Measurements from ENCODE around the gene IGLON5.

Gene IGLON5

DNA sequence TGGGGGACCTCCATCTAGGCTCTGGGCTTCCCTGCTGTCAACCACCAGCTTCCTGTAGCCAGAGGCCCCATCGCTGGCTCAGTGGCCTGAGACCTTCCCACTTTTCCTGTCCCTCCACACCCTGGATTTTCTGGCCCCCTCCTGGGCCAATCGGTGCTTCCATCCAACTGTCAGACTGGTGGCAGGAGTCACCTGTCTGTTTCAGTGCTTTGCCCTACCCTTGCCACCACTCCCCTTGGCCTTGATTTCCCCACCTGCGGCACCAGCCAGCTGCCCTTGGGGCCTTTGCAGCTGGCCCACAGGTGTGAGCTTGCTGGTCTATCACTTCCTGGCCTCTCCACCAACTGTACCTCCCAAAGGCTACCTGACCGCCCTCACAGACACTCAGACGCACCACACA is 18.0 kb downstream of the IGLON5 start:
- TF ChIP-seq, protein P1, sequence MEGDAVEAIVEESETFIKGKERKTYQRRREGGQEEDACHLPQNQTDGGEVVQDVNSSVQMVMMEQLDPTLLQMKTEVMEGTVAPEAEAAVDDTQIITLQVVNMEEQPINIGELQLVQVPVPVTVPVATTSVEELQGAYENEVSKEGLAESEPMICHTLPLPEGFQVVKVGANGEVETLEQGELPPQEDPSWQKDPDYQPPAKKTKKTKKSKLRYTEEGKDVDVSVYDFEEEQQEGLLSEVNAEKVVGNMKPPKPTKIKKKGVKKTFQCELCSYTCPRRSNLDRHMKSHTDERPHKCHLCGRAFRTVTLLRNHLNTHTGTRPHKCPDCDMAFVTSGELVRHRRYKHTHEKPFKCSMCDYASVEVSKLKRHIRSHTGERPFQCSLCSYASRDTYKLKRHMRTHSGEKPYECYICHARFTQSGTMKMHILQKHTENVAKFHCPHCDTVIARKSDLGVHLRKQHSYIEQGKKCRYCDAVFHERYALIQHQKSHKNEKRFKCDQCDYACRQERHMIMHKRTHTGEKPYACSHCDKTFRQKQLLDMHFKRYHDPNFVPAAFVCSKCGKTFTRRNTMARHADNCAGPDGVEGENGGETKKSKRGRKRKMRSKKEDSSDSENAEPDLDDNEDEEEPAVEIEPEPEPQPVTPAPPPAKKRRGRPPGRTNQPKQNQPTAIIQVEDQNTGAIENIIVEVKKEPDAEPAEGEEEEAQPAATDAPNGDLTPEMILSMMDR (conservative IDR thresholded peaks at IDR 0.05; ENCODE audit: low read depth, low read length), result no peak
- DNase-seq (ENCODE audit: low read depth), result no peak
- no peak overlapping the region for H3K4me3 ChIP-seq (ENCODE audit: low read depth, low read length)

- no peak overlapping the region for H3K4me3 ChIP-seq (ENCODE audit: low read depth, low read length)
- no peak for DNase-seq (ENCODE audit: low read depth)
- TF ChIP-seq, protein P1 (conservative IDR thresholded peaks at IDR 0.05; ENCODE audit: low read depth, low read length), result no peak
These were observed 18.9 kb downstream of the IGLON5 start for GRCh38 chr19:51330366-51330765.

DNA sequence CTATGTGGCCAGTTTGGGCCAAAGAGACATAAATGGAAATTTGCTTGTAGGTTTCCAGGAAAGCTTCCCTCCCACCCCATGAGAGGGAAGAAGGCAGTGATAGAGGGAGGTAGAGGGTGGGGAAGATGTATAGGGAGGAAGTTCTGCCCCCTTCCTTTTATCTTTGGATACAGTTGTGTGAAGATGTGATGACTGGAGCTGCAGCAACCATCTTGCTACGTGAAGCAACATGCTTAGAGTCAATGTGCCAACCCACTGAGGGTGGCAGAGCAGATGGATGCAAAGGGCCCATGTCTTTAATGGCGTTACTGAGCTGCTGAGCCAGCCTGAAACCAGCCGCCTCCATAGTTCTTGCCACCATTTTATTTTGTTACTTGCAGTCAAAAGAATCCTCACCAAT is 19.7 kb downstream of the IGLON5 start:
- TF ChIP-seq, protein P1 (conservative IDR thresholded peaks at IDR 0.05; ENCODE audit: low read depth, low read length), result no peak

DNA sequence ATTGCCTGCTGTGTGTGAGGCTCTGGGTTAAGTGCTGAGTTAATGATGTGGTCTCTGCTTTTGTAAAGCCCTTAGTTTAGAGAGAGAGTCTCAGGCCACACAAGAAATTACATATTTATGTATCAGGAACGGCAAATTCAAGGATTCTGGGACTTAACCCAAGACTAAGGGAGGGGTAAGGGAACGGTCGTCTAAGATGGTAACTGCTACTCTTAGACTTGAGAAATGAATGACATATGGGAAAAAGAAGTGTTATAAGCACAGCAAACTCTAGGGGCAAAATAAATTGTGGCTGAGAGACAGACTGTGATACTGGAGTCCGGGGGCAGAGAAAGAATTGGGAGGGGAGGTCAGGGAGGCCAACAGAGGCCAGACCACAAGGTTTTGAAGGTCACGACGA is 20.3 kb downstream of the IGLON5 start:
- no peak overlapping the region for H3K4me3 ChIP-seq (ENCODE audit: low read depth, low read length)
- no peak for DNase-seq (ENCODE audit: low read depth)
- TF ChIP-seq, protein P1 (conservative IDR thresholded peaks at IDR 0.05; ENCODE audit: low read depth, low read length), result no peak

More for the DNA sequence above, 19.7 kb downstream of the IGLON5 start:
- no peak for DNase-seq (ENCODE audit: low read depth)
- no peak overlapping the region for H3K4me3 ChIP-seq (ENCODE audit: low read depth, low read length)

DNA sequence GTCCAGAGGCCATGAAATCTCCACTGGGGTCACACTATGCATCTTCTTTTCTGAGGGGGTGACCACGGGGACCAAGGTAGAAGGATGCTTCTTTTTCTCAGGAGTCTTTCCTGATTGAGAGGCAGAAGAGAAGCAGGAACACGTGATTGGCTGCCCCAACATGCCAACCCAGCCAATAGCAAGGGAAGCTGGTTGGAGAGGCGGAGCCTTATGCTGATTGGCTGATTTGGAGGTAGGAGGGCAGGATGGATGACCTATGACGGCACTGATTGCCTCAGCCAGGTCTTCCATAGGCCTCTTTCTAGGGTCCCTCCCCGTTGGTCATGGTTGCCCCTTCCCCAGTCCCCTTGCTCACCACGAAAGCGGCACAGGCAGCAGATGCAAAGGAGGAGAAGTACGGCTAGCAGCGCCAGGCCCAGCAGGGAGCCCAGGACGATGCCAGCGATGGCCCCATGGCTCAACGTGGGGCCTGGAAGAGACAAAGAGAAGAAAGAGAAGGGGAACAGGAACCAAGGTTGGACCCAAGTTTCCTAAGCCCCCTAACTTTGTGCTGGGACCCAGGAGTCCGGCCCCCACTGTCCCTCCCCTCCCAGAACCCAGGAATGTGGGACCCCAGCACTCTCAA is 22.5 kb downstream of the IGLON5 start:
- no peak overlapping the region for H3K4me3 ChIP-seq (ENCODE audit: low read depth, low read length)
- TF ChIP-seq, protein P1 (conservative IDR thresholded peaks at IDR 0.05; ENCODE audit: low read depth, low read length), result no peak
- no peak for DNase-seq (ENCODE audit: low read depth)

- no peak overlapping the region for H3K4me3 ChIP-seq (ENCODE audit: low read depth, low read length)
- TF ChIP-seq, protein P1 (conservative IDR thresholded peaks at IDR 0.05; ENCODE audit: low read depth, low read length), result no peak
These were observed 25.9 kb downstream of the IGLON5 start for GRCh38 chr19:51337141-51337860.

More at GRCh38 chr19:51337141-51337860, 25.9 kb downstream of the IGLON5 start:
- no peak for DNase-seq (ENCODE audit: low read depth)

Data from choroid plexus epithelial cell (primary cell).